ENCODE measurements around the gene CCDC18. TPM values are rescaled to one million over a fixed set of nuclear protein-coding genes. Genes with fewer than 3 reads are reported as not detected.

CCDC18 gene
- total RNA-seq, 1 donor from 2014 or later, result 7.9 TPM

- Mint-ChIP-seq H3K27me3 (ENCODE audit: low read depth, unreplicated experiment) (no peaks in the 10 kb centered on the region), H3K27ac (ENCODE audit: unreplicated experiment) (peak overlapping the region; percentile 0), H3K9me3 (ENCODE audit: unreplicated experiment) (peaks cover 3% of the 10 kb centered on the region), H3K4me3 (ENCODE audit: unreplicated experiment) (no peak overlapping the region), H3K36me3 (ENCODE audit: low read depth, unreplicated experiment) (peaks cover 5% of the 10 kb centered on the region), H3K4me1 (ENCODE audit: low read depth, unreplicated experiment) (peaks cover 18% of the 10 kb centered on the region)
- Histone ChIP-seq H3K27me3 (ENCODE audit: insufficient read depth, low read length) (no peaks in the 10 kb centered on the region), H3K79me2 (ENCODE audit: insufficient read depth, low read length) (no peaks in the 10 kb centered on the region), H3K4me2 (ENCODE audit: low read length) (peak overlapping the region; percentile 64), H3K27ac (ENCODE audit: low read depth, low read length) (peak overlapping the region; percentile 45), H3K4me3 (ENCODE audit: insufficient read depth, low read depth, low read length) (peak overlapping the region; percentile 42), H3K9me3 (ENCODE audit: insufficient read depth, low read depth, low read length) (no peaks in the 10 kb centered on the region), H4K20me1 (ENCODE audit: insufficient read depth, low read length) (no peaks in the 10 kb centered on the region), H3K4me1 (ENCODE audit: insufficient read depth, low read length) (peaks cover 16% of the 10 kb centered on the region), H2AFZ (ENCODE audit: low read depth, low read length) (no peak overlapping the region), H3K36me3 (ENCODE audit: insufficient read depth, low read length) (no peaks in the 10 kb centered on the region), H3K9ac (ENCODE audit: low read length) (no peak overlapping the region)
- DNase-seq (ENCODE audit: low read depth), result peak; percentile 85
- no peak for TF ChIP-seq EZH2 (IDR thresholded peaks at IDR 0.05; ENCODE audit: insufficient read depth, low read length)
- no peak for TF ChIP-seq CTCF (IDR thresholded peaks at IDR 0.05; ENCODE audit: insufficient read depth, low read depth, low read length)
- FAIRE-seq, result peak; percentile 93
Observed at GRCh38 chr1:93324486-93325464, 144.3 kb downstream of the CCDC18 start.

Other genes starting within 250 kb of the CCDC18 start
- gene DIPK1A, start 219.3 kb upstream of the CCDC18 start, total RNA-seq, result 8.4 and 8.7 TPM in 2 replicates
- gene MTF2, start 101.4 kb upstream of the CCDC18 start, total RNA-seq, result 46.1 and 56.4 TPM in 2 replicates
- gene TMED5, start 311 bp upstream of the CCDC18 start, total RNA-seq, result 95.3 and 105 TPM in 2 replicates
- gene DR1, start 165.2 kb downstream of the CCDC18 start, total RNA-seq, result 76.9 and 77.1 TPM in 2 replicates

All from astrocyte (in vitro differentiated cells and primary cell).